ENCODE results near the gene KCNG4.
A peak's percentile ranks its signal among the peaks of the same experiment; 100 is the strongest.
"Not testable (repeated sequence)": the region's sequence is repeated elsewhere in the genome, so short reads cannot be mapped to it uniquely, and the experiment has no call there.

The KCNG4 gene

GRCh38 chr16:84234321-84235241 lies 5.2 kb downstream of the KCNG4 start:
- DNase-seq (ENCODE audit: low spot score), result peak; percentile 26

- DNase-seq (ENCODE audit: low spot score), result no peak
Observed at GRCh38 chr16:84233748-84234147, 6.1 kb downstream of the KCNG4 start.

DNA sequence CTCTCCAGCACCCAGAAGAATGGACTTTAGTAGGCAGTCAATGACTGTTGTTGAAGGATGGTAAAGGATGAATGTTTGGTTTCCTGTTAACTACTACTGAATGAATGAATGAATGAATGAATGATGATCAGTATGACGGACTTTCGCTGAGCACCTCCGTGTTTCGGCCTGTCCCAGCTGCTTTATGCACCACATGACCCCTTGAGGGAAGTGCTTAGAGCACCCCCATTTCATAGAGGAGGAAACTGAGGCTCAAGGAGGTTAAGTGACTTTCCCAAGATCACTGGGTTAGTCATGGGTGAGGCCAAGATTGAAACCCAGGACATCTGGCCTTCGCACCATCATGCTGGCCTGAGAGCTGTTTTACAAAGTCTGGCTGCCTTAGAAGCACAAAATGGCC lies 6.8 kb downstream of the KCNG4 start:
- no peak for DNase-seq (ENCODE audit: low spot score)

DNA sequence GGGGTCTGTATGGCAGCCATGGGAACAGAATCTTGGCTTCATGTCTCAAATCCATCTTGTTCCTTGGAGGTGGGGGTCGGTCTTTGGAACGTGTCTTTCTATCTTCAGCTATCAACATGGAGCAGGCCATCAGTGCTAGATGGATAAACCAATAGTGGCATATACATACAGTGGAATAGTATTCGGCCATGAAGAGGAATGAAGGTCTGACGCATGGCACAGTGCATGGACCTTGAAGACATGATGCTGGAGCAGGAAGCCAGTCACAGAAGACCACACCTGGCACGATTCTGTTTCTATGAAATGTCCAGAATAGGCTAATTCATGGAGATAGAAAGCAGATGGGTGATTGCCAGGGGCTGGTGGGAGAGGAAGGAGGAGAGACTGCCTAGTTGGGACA lies 7.8 kb downstream of the KCNG4 start:
- DNase-seq (ENCODE audit: low spot score), result no peak

DNA sequence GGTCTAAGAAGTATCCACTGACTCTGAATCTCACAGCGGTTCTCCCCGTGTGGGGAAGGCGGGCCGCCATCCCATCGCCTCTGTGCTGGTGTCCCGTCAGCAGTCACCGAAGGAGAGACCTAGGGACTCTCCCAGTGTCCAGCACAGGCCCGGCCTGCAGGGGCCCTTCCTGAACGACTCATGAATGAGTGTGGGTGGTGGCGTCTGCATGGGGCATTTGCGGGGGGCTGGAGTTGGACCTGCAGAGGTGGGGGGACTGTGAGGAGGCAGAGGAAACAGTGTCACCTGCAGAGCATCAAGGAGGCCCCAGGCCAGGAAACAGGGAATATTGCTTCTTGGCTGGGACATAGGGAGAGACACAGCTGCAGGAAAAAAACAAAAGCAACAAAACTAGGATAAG lies 10.3 kb downstream of the KCNG4 start:
- no peak for DNase-seq (ENCODE audit: low spot score)

- DNase-seq (ENCODE audit: low spot score), result no peak
Observed at GRCh38 chr16:84228256-84228838, 11.5 kb downstream of the KCNG4 start.

DNA sequence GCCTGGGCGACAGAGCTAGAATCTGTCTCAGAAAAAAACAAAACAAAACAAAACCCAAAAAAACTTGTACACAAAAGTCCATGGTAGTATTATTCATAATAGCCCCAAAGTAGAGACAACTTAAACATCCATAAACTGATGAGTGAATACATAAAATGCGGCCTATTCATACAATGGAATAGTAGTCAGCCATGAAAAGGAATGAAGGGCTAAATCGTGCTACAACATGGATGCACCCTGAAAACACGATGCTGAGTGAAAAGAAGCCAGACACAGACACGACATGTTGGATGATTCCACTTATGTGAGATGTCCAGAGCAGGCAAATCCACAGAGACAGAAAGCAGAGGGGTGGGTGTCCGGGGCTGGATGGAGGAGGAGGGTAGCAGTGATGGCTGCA lies 12.3 kb downstream of the KCNG4 start:
- no peak for DNase-seq (ENCODE audit: low spot score)

GRCh38 chr16:84226026-84226425 lies 13.8 kb downstream of the KCNG4 start:
- no peak for DNase-seq (ENCODE audit: low spot score)

GRCh38 chr16:84225571-84225970 lies 14.2 kb downstream of the KCNG4 start:
- DNase-seq (ENCODE audit: low spot score), result no peak

GRCh38 chr16:84225126-84225525 lies 14.7 kb downstream of the KCNG4 start:
- no peak for DNase-seq (ENCODE audit: low spot score)

DNA sequence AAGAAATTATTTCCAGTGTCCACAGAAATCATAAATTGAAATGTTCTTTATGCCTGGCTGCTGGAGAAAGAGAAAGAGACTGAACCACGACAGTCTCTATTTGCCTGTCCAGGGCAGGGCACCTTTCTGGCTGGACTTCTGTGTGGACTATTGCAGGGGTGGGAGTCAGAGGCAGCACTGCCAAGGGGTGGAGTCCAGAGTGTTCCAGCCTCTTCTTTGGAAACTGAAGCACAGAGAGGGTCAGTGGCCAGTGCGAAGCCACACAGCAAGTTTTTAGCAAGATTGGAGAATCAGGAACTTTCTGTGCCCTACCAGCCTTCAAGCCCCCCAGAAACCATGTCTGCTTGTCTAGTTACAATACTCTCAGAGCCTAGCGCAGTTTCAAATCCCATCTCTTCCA lies 15.3 kb downstream of the KCNG4 start:
- no peak for DNase-seq (ENCODE audit: low spot score)

GRCh38 chr16:84223456-84223855 lies 16.4 kb downstream of the KCNG4 start:
- DNase-seq (ENCODE audit: low spot score), result no peak

DNA sequence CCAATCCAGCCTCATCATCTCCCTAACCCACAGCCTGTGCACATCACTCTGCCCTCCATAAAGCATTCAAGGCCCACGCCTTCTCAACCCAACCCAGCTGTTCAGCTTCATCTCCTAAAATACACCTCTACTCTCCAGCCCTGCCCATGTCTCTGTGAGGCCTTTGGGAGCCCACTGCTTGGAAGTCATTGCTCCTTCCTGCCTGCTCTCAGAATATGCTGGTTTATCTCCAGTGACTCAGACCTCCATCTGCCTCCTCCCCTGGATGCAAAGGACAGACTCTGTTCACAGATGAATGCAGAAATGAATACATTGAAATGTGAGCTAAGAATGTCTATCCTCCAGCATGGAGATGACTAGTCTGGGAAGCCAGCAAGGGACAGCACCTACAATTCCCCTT lies 19.0 kb downstream of the KCNG4 start:
- DNase-seq (ENCODE audit: low spot score), result no peak

- no peak for DNase-seq (ENCODE audit: low spot score)
Observed at GRCh38 chr16:84218956-84219355, 20.9 kb downstream of the KCNG4 start.

DNA sequence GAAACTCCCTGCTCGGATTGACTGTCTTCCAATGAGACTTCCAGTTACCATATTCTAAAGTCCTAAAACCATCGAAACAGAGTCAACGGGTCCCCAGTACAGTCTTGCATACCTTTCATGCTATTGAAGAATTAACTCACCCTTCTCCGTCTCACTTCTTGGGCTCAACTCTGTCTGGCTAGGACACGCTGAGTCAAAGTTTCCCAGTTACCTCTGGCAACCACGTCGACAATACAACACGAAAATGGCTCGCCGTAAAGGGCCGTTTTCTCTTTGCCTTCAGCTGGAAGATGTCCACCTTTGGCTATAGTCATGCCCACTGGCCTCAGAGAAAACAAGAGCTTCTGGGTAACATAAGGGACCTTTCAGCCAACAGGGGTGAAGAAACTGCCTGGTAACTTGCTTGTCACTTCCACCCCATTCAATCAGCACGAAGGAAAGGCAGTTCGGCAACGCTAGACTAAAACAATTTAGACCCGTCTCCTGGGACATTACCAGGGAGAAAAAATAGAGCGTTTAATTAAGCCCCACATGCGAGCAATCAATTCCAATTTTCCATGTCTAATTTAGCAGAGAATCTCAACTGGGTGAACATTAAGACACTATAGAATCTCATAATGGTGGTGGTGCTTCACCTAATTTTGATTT lies 21.5 kb downstream of the KCNG4 start:
- DNase-seq (ENCODE audit: low spot score), result no peak

- not testable (repeated sequence) for DNase-seq (ENCODE audit: low spot score)
Observed at GRCh38 chr16:84216144-84216543, 23.7 kb downstream of the KCNG4 start.

DNA sequence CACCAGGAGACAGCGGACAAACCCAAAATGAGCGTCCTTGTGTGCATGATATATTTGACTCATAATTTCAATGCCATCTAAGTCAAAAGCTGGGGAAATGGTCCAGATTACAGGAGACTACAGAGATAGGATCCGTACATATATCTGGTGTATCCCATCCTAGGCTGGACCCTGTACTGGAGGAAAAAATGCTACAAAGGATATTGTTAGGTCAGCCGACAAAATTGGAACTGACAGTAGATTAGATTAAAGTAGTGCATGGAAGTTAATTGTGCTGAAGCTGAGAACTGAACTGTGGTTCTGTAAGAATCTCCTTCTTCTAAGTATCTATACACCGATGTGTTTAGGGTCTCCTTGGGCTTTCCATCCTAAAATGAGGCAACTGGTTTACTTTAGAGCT lies 24.3 kb downstream of the KCNG4 start:
- DNase-seq (ENCODE audit: low spot score), result no peak

DNA sequence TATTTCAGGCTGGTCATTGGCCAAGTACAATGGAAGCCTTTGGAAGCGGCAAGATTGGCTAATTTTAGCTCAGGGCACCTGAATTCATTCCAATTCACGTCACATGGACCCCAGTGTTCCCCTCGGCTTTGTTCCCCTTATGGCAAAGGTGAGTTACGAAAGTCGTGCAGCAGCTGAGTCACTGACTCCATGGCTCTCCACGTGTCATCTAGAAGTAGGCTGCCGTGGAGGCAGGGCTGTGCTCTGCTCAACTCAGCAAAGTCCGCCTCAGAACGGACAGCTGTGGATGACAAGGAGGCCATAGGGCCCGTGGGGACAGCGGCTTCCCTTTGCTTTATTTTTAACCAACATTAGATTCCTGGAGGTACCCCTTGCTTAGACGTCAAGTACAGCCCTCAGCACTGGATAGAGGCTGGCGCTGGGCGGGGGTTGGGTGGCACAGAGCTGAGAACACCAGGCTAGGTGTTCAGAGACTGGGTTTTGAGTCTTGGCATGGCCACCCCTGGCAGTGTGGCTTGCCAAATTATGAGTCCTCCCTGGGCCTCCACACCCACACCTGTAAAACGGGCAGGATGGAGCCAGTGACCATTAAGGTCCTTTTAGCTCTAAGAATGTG lies 25.3 kb downstream of the KCNG4 start:
- DNase-seq (ENCODE audit: low spot score), result no peak

GRCh38 chr16:84212631-84213030 lies 27.2 kb downstream of the KCNG4 start:
- DNase-seq (ENCODE audit: low spot score), result no peak

DNA sequence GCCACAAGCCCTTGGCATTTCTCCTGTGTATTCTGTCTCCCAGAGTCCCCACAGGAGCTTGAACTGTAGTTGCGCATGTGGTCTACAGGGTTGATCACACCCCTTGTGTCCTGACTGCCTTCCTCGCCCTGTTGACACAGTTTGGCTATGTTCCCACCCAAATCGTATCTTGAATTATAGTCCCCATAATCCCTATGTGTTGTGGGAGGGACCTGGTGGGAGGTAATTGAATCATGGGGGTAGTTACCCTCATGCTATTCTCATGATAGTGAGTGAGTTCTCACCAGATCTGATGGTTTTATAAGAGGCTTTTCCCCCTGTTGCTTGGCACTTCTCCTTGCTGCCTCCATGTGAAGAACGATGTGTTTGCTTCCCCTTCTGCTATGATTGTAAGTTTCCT lies 27.7 kb downstream of the KCNG4 start:
- no peak for DNase-seq (ENCODE audit: low spot score)

GRCh38 chr16:84209989-84210388 lies 29.8 kb downstream of the KCNG4 start:
- no peak for DNase-seq (ENCODE audit: low spot score)

DNA sequence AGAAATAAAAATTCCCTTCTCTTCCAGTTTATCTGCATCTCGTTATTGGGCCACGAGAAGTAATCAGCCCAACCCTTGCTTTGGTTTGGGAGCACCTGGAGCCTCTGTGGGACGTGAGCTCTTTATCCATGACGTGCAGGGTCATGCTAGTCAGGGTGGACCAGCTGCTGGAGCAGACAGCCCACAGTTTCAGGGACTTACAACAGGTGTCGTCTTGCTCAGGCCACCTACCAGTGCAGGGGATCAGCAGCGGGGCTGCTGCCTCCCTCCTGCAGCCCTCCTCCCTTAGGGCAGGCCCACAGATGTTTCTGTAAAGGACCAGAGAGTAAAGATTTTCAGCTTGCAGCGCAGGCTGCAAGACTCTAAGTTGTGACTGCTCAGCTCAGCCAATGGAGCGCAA lies 31.9 kb downstream of the KCNG4 start:
- no peak for DNase-seq (ENCODE audit: low spot score)

GRCh38 chr16:84207251-84207650 lies 32.6 kb downstream of the KCNG4 start:
- no peak for DNase-seq (ENCODE audit: low spot score)
